GM19023 (cell line): ENCODE results near the gene EHMT2.
"Not testable (repeated sequence)": the region's sequence is repeated elsewhere in the genome, so short reads cannot be mapped to it uniquely, and the experiment has no call there.

Experiments
- ATAC-seq: cut with Tn5 transposase; IDR thresholded peaks from one replicate; pipeline ENCODE4 v1.9.1; 2021; ENCODE audit warnings: mild to moderate bottlenecking, moderate library complexity; ENCODE audit not compliant: unreplicated experiment

The EHMT2 gene

GRCh38 chr6:31897612-31898382 lies at the start of gene EHMT2:
TSS of gene EHMT2 (minus strand) at chr6:31897698. CDS start at chr6:31897677, 21 bp downstream.
- ATAC-seq, result peak; percentile 50

- no peak for ATAC-seq
Measured at GRCh38 chr6:31947070-31947675, 49.7 kb upstream of the EHMT2 start.

- ATAC-seq, result no peak
Measured at GRCh38 chr6:31946370-31946885, 48.9 kb upstream of the EHMT2 start.

- no peak for ATAC-seq
Measured at GRCh38 chr6:31945507-31946369, 48.2 kb upstream of the EHMT2 start, which contains the start of gene CFB. TSS of gene CFB (plus strand) at chr6:31946095. CDS start at chr6:31946222, 127 bp downstream.

- ATAC-seq, result no peak
Measured at GRCh38 chr6:31945154-31945506, 47.6 kb upstream of the EHMT2 start.

- ATAC-seq, result no peak
Measured at GRCh38 chr6:31943742-31944141, 46.2 kb upstream of the EHMT2 start.

GRCh38 chr6:31940256-31940664 lies 42.8 kb upstream of the EHMT2 start:
- ATAC-seq, result no peak

- ATAC-seq, result no peak
Measured at GRCh38 chr6:31935823-31936222, 38.3 kb upstream of the EHMT2 start.

- ATAC-seq, result no peak
Measured at GRCh38 chr6:31935021-31935420, 37.5 kb upstream of the EHMT2 start.

GRCh38 chr6:31933537-31933936 lies 36.0 kb upstream of the EHMT2 start:
- ATAC-seq, result no peak

GRCh38 chr6:31932137-31932536 lies 34.6 kb upstream of the EHMT2 start:
- ATAC-seq, result not testable (repeated sequence)

- ATAC-seq, result no peak
Measured at GRCh38 chr6:31930962-31931361, 33.5 kb upstream of the EHMT2 start.

- no peak for ATAC-seq
Measured at GRCh38 chr6:31928672-31928939, 31.1 kb upstream of the EHMT2 start.

- no peak for ATAC-seq
Measured at GRCh38 chr6:31927863-31928671, 30.6 kb upstream of the EHMT2 start.

- ATAC-seq, result no peak
Measured at GRCh38 chr6:31927242-31927862, 29.9 kb upstream of the EHMT2 start, which contains the start of gene C2. TSS of gene C2 (plus strand) at chr6:31927717. CDS start at chr6:31927753, 36 bp downstream.

GRCh38 chr6:31922942-31923341 lies 25.4 kb upstream of the EHMT2 start:
- no peak for ATAC-seq

- ATAC-seq, result no peak
Measured at GRCh38 chr6:31920811-31921210, 23.3 kb upstream of the EHMT2 start.

GRCh38 chr6:31919624-31920303 lies 22.3 kb upstream of the EHMT2 start:
- no peak for ATAC-seq

- ATAC-seq, result no peak
Measured at GRCh38 chr6:31918069-31918720, 20.7 kb upstream of the EHMT2 start.
